PC-3 (cell line): ENCODE measurements around the gene SRPX2. TPM values are rescaled to one million over a fixed set of nuclear protein-coding genes. Genes with fewer than 3 reads are reported as not detected.

Source experiments
- ATAC-seq: fragments of 200-7000 bp; cut with Tn5 transposase; 2 replicates; pipeline ENCODE4 v1.9.1; 2020; ENCODE audit warnings: mild to moderate bottlenecking, moderate library complexity
- BruUV-seq: library from RNA; stranded (reverse); fragments of 400-500 nt; replicated peaks from 2 replicates; lab custom pipeline; 2021; lab: Mats Ljungman, UMichigan
- CTCF ChIA-PET: fragments of 300-600 bp; sonication (Branson Sonifier 250); formaldehyde crosslinking; loops from one replicate; lab custom pipeline; 2022; ENCODE audit warnings: antibody characterized with exemption; lab: Charles Lee
- POLR2A ChIA-PET: fragments of 300-600 bp; sonication (Branson Sonifier 250); formaldehyde crosslinking; loops from one replicate; lab custom pipeline; 2022; ENCODE audit warnings: antibody characterized with exemption; ENCODE audit not compliant: unreplicated experiment; lab: Charles Lee
- DNase-seq: peaks from one replicate; pipeline ENCODE4 v3.0.0-alpha.2; 2015
- H2AFZ ChIP-seq: fragments of 300-600 bp; sonication (generic); 2 replicates; pipeline ENCODE4 v1.6.0; 2016; ENCODE audit warnings: antibody characterized with exemption, low read length
- H3F3A ChIP-seq: fragments of 300-600 bp; sonication (generic); one replicate; pipeline ENCODE4 v1.6.0; 2017; ENCODE audit warnings: antibody characterized with exemption, low read length, control low read depth, mild to moderate bottlenecking; ENCODE audit not compliant: unreplicated experiment
- H3K27ac ChIP-seq: fragments of 300-600 bp; sonication (generic); 2 replicates; pipeline ENCODE4 v1.5.1; 2016; ENCODE audit warnings: mild to moderate bottlenecking, low read length
- H3K27me3 ChIP-seq: fragments of 300-600 bp; sonication (generic); 2 replicates; pipeline ENCODE4 v1.6.1; 2016; ENCODE audit warnings: low read length, mixed read lengths
- H3K36me3 ChIP-seq: fragments of 300-600 bp; sonication (generic); 2 replicates; pipeline ENCODE4 v1.6.1; 2016; ENCODE audit warnings: low read depth, mixed run types, low read length, mixed read lengths
- H3K4me1 ChIP-seq: fragments of 300-600 bp; sonication (generic); 2 replicates; pipeline ENCODE4 v1.5.1; 2016; ENCODE audit warnings: low read length; ENCODE audit not compliant: insufficient read depth
- H3K4me2 ChIP-seq: fragments of 300-600 bp; sonication (generic); 2 replicates; pipeline ENCODE4 v1.6.0; 2016; ENCODE audit warnings: low read length
- H3K4me3 ChIP-seq: fragments of 300-600 bp; sonication (generic); 2 replicates; pipeline ENCODE4 v1.5.1; 2016; ENCODE audit warnings: mild to moderate bottlenecking, low read length, mixed read lengths
- H3K79me2 ChIP-seq: fragments of 300-600 bp; sonication (generic); 2 replicates; pipeline ENCODE4 v1.6.1; 2017; ENCODE audit warnings: low read length, mixed read lengths
- H3K9ac ChIP-seq: fragments of 300-600 bp; sonication (generic); 2 replicates; pipeline ENCODE4 v1.6.0; 2016; ENCODE audit warnings: mild to moderate bottlenecking, low read length
- H3K9me2 ChIP-seq: fragments of 300-600 bp; sonication (generic); replicated peaks from 2 replicates; pipeline ENCODE4 v1.6.1; 2016; ENCODE audit warnings: mixed run types, low read length, mixed read lengths
- H3K9me3 ChIP-seq: fragments of 300-600 bp; sonication (generic); 2 replicates; pipeline ENCODE4 v1.6.1; 2016; ENCODE audit warnings: low read length, mixed read lengths
- H4K20me1 ChIP-seq: fragments of 300-600 bp; sonication (generic); 2 replicates; pipeline ENCODE4 v1.6.1; 2016; ENCODE audit warnings: low read length, mixed read lengths
- EZH2 ChIP-seq: fragments of 300-600 bp; sonication (generic); IDR thresholded peaks from one replicate; pipeline ENCODE4 v1.6.1; 2017; ENCODE audit warnings: antibody characterized with exemption, mild to moderate bottlenecking, low read length; ENCODE audit not compliant: unreplicated experiment
- EZH2phosphoT487 ChIP-seq: fragments of 300-600 bp; sonication (generic); IDR thresholded peaks from 2 replicates; pipeline ENCODE4 v1.6.1; 2018; ENCODE audit warnings: mild to moderate bottlenecking, antibody characterized with exemption, low read length, borderline replicate concordance
- intact Hi-C: fragments of 100-400 bp; cut with micrococcal nuclease; formaldehyde crosslinking; loops from 2 replicates; pipeline ENCODE4 v1.9.0; 2023
- total RNA-seq: library from RNA; depleted of rRNA; stranded (reverse); fragments of >200 nt; gene quantifications from 2 replicates; pipeline ENCODE4 v1.2.3, GENCODE V29; 2014
- TF ChIP-seq, protein P1 (sequence below): fragments of 300-600 bp; sonication (generic); conservative IDR thresholded peaks from 2 replicates; pipeline ENCODE4 v1.5.1; 2017; ENCODE audit warnings: antibody characterized with exemption, low read depth, mild to moderate bottlenecking, low read length

SRPX2 gene
- total RNA-seq, 1 experiment from 2014 or later, result 12.2 TPM

DNA sequence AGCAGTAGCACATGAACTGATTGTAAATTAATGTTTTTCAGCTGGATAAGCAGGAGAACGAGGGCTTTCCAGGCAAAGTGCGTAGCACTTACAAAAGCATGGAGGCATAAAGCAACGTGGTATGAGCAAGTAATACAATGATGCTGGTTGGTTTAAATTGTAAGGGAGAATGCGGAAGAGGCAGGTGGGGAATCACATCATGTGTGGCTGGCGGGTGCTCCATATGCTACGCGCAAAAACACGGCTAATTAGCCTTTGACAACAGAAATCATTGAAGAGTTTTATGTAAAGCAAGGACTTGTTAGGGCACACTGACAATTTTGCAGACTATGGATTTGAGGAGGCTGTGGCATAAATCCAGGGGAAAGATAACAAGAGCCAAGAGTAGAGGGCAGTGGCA is 73.4 kb downstream of the SRPX2 start:
- Histone ChIP-seq H3K36me3 (no peaks in the 10 kb centered on the region), H3K27me3 (no peaks in the 10 kb centered on the region), H3K9me3 (no peaks in the 10 kb centered on the region), H3K4me2 (no peak overlapping the region), H2AFZ (no peak overlapping the region), H3K27ac (no peak overlapping the region), H3K4me1 (peaks cover 7% of the 10 kb centered on the region; the same call in 1 of the 2 replicates), H3K4me3 (no peak overlapping the region), H3F3A (no peaks in the 10 kb centered on the region), H3K79me2 (no peaks in the 10 kb centered on the region), H3K9ac (no peak overlapping the region), H3K9me2 (no peaks in the 10 kb centered on the region), H4K20me1 (no peaks in the 10 kb centered on the region)
- no peak for DNase-seq
- CTCF ChIA-PET, result no interaction called here
- TF ChIP-seq EZH2, result no peak
- no TSS peak for BruUV-seq
- POLR2A ChIA-PET, result no interaction called here
- intact Hi-C loops, result no loop called here
- ATAC-seq, result no peak

DNA sequence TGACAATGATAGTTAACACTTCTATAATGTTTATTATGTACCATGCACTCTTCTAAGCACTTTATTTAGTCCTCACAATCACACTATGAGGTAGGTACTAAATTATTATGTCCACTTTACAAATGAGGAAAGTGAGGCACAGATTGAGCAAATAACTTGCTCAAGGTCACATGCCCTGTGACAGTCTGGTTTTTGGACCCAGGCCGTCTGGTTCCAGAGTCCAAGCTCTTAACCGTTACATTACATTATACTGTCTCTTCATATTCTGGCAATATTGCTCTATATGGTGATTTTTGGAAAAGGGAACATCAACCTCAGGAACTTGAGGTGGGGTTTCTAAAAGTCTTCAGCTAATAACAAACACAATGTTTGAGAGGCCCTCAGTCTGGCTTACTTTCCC is 75.1 kb downstream of the SRPX2 start:
- intact Hi-C loops, result no loop called here
- Histone ChIP-seq H3K36me3 (no peaks in the 10 kb centered on the region), H2AFZ (no peak overlapping the region), H3F3A (no peaks in the 10 kb centered on the region), H3K4me1 (peaks cover 7% of the 10 kb centered on the region; the same call in 1 of the 2 replicates), H3K79me2 (no peaks in the 10 kb centered on the region), H3K27ac (no peak overlapping the region), H3K4me2 (no peak overlapping the region), H3K9me3 (no peaks in the 10 kb centered on the region), H3K9ac (no peak overlapping the region), H3K9me2 (no peaks in the 10 kb centered on the region), H3K27me3 (no peaks in the 10 kb centered on the region), H4K20me1 (no peaks in the 10 kb centered on the region), H3K4me3 (no peak overlapping the region)
- DNase-seq, result no peak
- no peak for TF ChIP-seq EZH2
- TF ChIP-seq, protein P1, sequence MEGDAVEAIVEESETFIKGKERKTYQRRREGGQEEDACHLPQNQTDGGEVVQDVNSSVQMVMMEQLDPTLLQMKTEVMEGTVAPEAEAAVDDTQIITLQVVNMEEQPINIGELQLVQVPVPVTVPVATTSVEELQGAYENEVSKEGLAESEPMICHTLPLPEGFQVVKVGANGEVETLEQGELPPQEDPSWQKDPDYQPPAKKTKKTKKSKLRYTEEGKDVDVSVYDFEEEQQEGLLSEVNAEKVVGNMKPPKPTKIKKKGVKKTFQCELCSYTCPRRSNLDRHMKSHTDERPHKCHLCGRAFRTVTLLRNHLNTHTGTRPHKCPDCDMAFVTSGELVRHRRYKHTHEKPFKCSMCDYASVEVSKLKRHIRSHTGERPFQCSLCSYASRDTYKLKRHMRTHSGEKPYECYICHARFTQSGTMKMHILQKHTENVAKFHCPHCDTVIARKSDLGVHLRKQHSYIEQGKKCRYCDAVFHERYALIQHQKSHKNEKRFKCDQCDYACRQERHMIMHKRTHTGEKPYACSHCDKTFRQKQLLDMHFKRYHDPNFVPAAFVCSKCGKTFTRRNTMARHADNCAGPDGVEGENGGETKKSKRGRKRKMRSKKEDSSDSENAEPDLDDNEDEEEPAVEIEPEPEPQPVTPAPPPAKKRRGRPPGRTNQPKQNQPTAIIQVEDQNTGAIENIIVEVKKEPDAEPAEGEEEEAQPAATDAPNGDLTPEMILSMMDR, result no peak
- TF ChIP-seq EZH2phosphoT487, result no peak
- no peak for ATAC-seq
- CTCF ChIA-PET, result no interaction called here
- BruUV-seq, result no TSS peak
- POLR2A ChIA-PET, result no interaction called here

DNA sequence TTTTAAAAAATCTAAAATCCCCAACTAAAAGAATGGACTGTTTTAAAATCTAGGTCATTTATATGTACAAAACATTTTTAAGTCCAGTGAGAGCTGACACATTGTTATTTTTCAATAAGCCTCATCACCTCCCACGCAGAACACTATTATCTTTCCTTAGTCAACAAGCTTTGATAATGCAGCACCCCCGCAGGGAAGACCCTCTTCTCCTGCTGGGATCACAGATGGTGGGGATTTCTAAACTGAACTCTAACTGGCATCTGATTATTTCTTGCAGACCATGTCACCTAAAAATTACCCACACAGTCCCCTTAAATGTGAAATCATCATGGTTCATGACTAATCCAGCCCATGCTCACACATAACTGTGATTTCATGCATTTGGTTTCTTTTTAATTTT is 76.3 kb downstream of the SRPX2 start:
- no peak for ATAC-seq
- H4K20me1 ChIP-seq, result no peaks in the 10 kb centered on the region
- BruUV-seq, result no TSS peak
- CTCF ChIA-PET, result no interaction called here
- no peak overlapping the region for H3K4me2 ChIP-seq
- no peak for DNase-seq
- no peaks in the 10 kb centered on the region for H3K27me3 ChIP-seq
- no peaks in the 10 kb centered on the region for H3K9me3 ChIP-seq
- intact Hi-C loops, result no loop called here
- POLR2A ChIA-PET, result no interaction called here
- H3K79me2 ChIP-seq, result no peaks in the 10 kb centered on the region
- H3F3A ChIP-seq, result no peaks in the 10 kb centered on the region
- H3K4me3 ChIP-seq, result no peak overlapping the region
- H3K9me2 ChIP-seq, result no peaks in the 10 kb centered on the region
- H3K9ac ChIP-seq, result no peak overlapping the region
- peaks cover 7% of the 10 kb centered on the region; the same call in 1 of the 2 replicates for H3K4me1 ChIP-seq
- H3K27ac ChIP-seq, result no peak overlapping the region
- no peak overlapping the region for H2AFZ ChIP-seq
- no peaks in the 10 kb centered on the region for H3K36me3 ChIP-seq
- no peak for TF ChIP-seq EZH2
- no peak for TF ChIP-seq EZH2phosphoT487
- TF ChIP-seq, protein P1, result no peak
